Hematopoietic multipotent progenitor cell treated with erythropoietin and hydrocortisone succinate and interleukin-3 and kit ligand, for 6 days (in vitro differentiated cells): Measurements from ENCODE around the gene MANSC1.
"Not testable (repeated sequence)": the region's sequence is repeated elsewhere in the genome, so short reads cannot be mapped to it uniquely, and the experiment has no call there.

Experiments
- DNase-seq: peaks from one replicate; pipeline ENCODE4 v3.0.0-alpha.2; 2015

MANSC1 gene

DNA sequence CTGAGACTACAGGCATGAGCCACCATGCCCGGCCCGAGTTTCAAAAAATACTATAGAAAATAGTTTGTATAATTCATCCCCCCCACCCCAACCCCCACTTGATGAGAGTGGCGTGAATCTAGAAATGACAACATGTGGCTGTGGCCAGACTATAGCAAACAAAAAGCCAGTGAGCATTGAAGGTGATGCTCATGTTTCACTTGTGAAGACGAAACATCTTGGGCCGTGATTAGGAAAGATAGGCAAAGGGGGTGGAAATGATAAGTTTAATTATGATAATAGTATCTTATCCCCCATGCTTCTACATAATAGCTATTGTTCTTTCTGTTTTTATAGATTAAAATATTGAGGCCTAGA, 15.4 kb upstream of the MANSC1 start:
- DNase-seq, result no peak

DNA sequence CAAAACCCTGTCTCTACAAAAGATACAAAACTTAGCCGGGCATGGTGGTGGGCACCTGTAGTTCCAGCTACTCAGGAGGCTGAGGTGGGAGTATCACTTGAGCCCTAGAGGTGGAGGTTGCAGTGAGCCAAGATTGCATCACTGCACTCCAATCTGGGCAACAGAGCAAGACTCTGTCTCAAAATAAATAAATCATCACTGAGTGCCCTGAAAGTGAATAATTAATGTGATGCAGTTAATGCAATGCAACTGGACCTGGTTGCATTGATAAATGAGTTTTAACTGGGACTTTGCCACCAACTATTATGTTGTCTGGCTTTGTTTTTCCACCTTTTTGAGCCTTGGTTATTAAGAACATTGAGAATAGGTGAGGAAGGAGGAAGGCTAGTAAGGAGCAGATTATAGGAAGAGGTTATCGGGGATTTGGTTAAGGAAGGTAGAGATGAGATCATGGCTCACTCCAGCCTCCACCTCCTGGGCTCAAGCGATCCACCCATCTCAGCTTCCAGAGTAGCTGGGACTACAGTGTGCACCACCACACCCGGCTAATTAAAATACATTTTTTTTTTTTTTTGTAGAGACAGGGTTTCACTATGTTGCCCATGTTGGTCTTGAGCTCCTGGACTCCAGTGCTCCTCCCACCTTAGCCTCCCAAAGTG, 14.9 kb upstream of the MANSC1 start:
- no peak for DNase-seq

DNA sequence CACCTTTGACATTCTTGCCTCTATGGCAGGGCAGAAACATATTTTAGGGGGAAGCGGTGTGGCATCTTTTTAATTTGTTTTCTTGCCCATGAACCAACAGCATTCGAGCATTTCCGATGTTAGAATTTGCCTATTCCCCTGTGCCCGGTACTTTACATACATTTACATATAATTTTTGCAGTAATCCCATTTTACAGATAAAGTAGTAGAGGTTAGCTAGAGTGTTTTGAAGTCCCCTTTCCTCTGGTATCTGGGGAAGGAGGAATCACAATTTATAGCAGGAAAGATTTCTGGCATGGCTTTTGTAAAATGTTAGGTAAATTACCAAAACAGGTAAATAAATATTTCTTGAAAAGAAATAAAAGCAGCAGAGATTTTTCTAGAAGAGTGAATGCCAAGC, 8.5 kb upstream of the MANSC1 start:
- no peak for DNase-seq

DNA sequence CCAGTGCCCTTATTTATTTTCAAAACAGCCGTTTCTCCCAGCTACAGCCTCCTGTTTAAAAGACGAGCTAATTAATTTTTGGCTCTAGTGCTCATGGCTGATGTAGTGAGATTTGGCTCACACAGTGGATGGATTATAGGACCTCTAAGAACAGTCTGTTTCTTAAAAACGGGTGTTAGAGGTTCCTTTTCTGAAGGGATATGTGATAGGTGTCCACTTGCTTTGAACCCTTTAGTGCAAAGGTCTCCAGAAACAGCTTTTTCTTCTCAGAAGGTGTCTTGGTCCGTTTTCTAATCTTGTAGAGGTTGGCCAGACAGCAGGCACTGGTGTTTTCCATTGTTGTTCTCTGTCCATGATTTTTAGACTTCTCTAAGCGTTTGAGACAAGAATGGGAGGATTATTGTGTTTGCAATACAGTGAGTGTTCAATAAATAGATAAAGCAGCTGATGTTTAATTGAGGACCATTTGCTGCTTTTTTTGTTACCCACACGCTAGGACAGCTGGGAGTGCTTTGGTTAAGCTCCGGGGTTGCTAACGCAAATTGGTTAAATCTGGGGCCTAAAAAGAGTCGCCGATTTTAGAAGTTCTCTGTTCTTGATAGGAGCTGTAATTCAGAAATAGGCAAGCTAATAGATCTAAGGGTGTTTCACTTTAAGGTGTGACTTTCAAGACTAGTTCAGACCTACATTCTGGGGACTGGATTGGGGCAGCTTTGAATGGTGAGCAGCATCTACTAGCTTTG, 7.8 kb upstream of the MANSC1 start:
- peak; percentile 40 for DNase-seq

DNA sequence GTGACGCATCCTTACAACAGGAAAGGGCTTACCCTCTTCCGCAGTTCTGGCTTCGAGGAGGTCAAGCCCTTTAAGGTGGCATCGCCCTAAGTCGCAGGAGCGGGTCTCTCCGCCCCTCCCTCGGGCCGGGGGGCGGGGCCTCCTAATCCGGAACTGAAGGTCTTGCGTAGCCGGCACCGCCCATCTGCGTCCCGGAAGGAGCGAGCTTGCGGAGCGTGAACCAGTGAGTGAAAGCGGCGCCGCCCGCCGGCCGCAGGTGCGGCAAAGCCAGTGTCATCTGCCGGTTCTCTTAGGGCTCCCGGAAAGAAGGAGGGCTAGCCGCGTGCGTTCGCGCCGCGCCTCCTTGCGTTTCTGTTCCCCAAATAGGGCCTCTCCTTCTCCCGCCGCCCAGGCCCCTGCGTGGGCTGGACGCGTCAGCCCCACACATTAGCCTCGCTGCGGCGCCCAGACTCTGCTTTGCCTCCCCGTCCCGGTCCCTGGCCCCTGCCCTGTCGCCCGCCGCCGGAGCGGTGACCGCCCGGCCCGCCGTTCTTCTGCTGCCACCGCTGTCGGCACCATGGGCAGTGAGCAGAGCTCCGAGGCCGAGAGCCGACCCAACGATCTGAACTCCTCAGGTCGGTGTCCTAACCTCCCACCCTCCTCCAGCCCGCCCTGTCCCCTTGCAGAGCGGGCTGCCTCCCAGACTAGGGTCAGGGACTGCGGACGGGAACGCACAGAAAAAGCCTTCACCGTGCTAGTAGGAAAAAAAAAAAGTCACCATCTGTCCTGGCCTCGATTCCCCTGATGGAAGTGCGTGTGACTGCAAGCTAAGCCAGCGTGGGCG, 7.1 kb upstream of the MANSC1 start, which contains the start of gene BORCS5:
Gene BORCS5, plus strand, starts transcription at position 183 of the 823 bp plus-strand sequence. Its CDS starts 374 bp downstream, at position 557.
- DNase-seq, result peak; percentile 98

GRCh38 chr12:12356467-12356895, 6.4 kb upstream of the MANSC1 start:
- DNase-seq, result no peak

DNA sequence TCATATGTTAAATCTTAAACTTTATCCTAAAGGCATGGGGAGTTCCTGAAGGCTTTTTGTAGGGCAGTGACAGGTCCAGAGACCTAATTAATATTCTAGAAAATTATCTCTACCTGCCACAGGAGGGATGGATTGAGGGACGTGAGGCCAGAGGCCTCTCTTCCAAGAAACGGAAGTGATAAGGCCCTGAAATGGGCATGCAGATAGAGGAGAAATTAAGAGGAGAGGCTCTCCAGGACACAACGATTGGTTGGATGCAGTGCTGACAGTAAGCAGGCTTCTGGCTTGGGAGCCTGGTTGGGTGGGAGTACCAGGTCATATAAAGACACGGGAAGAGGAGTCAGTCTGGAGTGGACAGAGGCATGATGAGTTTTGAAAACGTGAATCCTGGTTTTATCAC, 3.8 kb upstream of the MANSC1 start:
- peak; percentile 67 for DNase-seq

DNA sequence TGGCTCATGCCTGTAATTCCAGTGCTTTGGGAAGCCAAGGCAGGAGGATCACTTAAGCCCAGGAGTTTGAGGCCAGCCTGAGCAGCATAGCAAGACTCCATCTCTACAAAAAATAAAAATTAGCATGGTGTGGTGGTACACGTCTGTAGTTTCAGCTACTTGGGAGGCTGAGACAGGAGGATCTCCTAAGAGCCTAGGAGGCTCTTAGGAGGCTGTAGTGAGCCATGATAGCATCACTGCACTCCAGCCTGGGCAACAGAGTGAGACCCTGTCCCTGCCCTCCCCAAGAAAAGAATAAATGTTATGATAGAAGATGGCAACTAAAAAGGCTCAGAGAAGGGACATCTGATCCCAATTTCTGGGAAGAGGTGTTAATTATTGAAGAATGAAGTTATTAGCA, 3.2 kb upstream of the MANSC1 start:
- no peak for DNase-seq

- DNase-seq, result not testable (repeated sequence)
Observed at GRCh38 chr12:12351468-12352185, 1.6 kb upstream of the MANSC1 start.

GRCh38 chr12:12350868-12351463, 924 bp upstream of the MANSC1 start:
- DNase-seq, result no peak

DNA sequence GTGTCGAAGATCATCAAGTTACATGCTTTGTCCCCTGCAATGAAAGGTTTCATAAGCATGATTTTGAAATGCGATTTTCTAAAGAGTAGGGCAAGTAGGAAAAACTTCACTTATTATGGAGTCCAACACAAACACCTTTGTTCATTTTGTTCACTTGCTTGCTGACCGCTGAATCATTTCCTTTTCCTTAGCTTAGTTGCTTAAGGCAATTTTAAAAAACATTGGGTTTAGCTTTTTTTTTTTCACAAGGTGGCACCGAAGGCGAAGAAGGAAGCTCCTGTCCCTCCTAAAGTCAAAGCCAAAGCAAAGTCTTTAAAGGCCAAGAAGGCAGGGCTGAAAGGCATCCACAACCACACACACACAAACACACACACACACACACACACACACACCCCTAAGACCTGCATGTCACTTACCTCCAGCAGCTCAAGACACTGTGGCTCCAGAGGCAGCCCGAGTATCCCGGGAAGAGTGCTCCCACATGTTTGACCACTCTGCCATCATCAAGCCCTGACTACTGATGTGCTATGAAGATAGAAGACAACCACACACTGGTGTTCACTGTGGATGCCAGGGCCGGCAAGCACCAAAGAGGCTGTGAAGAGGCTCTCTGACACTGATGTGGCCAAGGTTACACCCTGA, 11.4 kb downstream of the MANSC1 start:
- no peak for DNase-seq

DNA sequence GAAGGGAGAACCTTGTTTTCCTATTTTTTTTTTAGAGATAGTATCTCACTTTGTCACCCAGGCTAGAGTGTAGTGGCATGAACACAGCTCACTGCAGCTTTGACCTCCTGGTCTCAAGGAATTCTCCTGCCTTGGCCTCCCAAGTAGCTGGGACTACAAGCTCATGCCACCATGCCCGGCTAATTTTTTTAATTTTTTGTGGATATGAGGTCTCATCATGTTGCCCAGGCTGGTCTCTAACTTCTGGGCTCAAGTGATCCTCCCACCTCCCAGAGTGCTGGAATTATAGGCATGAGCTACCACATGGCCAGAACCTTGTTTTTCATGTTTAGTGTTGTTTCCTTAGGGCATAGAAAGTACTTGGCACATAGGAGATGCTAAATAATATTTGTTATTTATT, 13.5 kb downstream of the MANSC1 start:
- no peak for DNase-seq

DNA sequence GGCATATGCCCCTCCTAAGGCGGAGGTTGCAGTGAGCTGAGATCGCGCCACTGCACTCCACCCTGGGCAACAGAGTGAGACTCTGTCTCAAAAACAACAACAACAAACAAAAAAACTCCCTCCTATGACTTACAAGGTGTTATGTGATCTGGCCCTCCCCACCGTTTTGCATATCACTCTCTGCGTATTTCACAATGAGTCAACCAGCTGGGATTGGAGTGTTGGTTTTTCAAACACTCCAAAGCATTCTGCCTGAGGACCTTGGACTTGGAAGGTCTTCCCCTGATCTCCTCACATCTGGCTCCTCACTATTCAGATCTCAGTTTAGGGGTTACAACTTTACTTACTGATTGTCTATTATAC, 14.0 kb downstream of the MANSC1 start:
- DNase-seq, result no peak

DNA sequence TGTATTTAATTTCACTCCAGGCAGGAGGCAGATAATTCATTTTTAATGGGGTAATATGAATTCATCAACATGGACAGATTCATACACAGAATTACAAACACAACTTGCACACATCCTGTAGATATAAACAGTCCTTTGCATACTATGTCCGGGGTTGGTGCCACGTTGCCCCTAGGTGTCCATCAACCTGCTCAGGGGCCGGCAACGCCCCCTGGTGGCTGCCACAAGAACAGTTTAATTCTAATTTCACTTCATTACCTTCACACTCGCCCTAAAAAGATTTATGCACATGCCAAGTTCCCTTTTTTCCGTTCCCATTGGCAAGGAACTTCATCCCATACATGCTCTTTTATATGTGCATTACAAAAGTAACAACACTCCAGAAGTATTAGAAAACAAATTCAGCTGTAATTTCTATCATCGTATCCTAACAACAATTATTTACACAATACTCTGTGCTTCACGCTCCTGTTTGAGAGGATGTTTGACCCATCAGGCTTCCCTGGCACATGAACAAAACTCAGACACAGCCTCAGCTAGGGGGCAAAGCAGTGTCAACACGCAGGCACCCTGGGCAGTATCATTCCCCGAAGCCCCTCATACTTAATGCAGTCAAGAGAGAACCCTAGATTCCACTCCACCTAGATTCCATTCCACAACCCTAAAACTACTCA, 15.5 kb downstream of the MANSC1 start:
- DNase-seq, result peak; percentile 83

DNA sequence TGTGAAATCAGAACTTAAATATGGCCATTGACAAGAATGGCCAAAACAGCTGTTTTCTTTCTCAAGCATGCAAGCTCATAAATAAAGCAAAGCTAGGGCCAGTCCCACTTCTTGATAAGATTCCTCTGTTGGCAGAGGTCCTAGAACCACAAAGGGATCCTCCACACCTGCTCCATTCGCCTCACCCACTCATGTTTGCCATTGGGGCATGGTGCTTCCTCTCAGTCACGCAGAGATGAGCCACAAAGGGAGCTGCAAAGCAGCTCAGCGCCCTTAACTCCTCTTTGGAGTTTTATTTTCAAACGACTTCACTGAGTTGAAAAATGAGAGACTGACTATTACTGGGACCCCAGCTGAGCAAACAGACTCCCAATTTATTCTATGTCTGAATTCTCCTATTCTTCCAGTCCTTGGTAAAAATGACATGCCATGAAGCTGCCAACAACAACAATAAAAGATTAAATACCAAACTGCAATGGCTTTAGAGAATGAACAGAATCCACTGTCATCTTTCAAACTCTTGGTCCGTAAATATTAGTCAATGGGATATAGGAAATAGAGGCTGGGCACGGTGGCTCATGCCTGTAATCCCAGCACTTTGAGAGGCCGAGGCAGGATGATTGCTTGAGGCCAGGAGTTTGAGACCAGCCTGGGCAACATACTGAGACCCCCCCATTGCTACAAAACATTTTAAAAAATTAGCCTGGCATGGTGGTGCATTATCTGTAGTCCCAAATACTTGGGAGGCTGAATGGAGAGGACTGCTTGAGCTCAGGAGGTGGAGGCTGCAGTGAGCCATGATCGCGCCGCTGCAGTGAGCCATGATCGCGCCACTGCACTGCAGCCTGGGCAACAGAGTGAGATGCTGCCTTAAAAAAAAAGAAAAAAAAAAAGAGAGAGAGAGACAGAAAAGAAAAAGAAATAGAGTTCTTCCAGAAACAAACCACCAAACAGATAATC, 16.4 kb downstream of the MANSC1 start:
- no peak for DNase-seq

DNA sequence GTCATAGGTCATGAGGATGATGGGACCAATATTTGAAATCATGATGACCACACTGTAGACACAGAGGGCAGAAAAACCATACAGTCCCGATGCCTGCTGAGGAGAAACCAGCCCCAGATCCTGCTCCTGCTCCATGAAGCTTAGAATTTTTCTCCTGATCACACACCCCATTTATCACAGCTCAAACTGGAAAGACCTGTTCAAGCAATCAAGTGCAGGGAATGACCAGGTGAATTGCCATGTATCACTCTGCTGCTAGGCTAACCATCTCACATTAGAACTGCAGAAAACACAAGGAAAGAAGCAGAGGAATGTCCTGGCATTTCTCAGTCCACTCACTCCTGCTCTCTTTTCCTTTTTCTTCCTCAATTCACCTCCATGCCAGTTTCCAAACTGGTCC, 18.1 kb downstream of the MANSC1 start:
- no peak for DNase-seq

GRCh38 chr12:12331244-12331771, 18.7 kb downstream of the MANSC1 start:
- DNase-seq, result no peak

GRCh38 chr12:12327802-12328201, 22.2 kb downstream of the MANSC1 start:
- DNase-seq, result peak; percentile 92

GRCh38 chr12:12326262-12326661, 23.8 kb downstream of the MANSC1 start:
- DNase-seq, result no peak

GRCh38 chr12:12323591-12323990, 26.5 kb downstream of the MANSC1 start:
- no peak for DNase-seq
